ENCODE data around the gene MAPK13.
"Not testable (repeated sequence)": the region's sequence is repeated elsewhere in the genome, so short reads cannot be mapped to it uniquely, and the experiment has no call there.

Gene MAPK13

DNA sequence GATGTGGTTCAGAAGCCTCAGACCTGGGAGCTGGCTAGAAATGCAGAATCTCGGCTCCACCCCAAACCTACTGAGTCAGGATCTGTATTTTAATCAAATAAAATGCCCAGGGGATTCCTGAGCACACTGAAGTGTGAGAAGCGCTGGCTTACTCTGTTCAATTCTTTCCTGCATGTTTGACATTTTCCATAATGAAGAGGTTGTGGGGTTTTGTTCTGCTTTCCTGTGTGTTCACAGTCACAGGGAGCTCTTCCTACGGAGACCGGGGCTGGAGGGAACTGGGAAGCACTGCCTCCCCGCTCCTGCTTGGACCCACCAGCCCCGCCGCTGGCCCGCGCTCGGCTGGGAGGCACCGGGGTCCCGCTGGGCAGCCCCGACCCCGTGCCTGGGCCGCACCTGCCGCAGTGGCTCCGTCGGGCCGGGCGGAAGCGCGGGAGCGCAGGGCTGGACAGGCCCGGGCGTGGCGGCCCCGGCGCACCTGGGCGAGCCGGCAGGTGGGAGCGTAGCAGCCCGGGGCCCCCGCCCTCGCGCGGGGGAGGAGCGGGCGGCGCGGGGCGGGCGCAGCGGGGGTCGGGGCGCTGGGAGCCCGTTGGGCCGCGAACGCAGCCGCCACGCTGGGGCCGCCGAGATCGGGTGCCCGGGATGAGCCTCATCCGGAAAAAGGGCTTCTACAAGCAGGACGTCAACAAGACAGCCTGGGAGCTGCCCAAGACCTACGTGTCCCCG, at the start of gene MAPK13:
MAPK13 (plus strand) TSS at position 573 of the 726 bp plus-strand sequence; CDS start at position 643, 70 bp downstream.
- H3K4me3 ChIP-seq (ENCODE audit: low read depth in 1 of 2, low read length in 2 of 2) = peak within 1 kb of the TSS; percentile 24 to 51
- H3K27me3 ChIP-seq (ENCODE audit: low read depth, low read length) = no peaks in the 10 kb centered on the region
- peaks cover 8 to 9% of the 10 kb centered on the region in 2 donors for H3K4me1 ChIP-seq (ENCODE audit: control insufficient read depth in 1 of 2, insufficient read depth in 2 of 2, low read length in 2 of 2)
- H3K9me3 ChIP-seq (ENCODE audit: control insufficient read depth in 1 of 2, low read length in 2 of 2) = no peaks in the 10 kb centered on the region
- H3K27ac ChIP-seq (ENCODE audit: low read length) = peak within 1 kb of the TSS; percentile 84
- no peaks in the 10 kb centered on the region for H3K36me3 ChIP-seq (ENCODE audit: control insufficient read depth in 1 of 2, insufficient read depth in 2 of 2, low read length in 2 of 2)

DNA sequence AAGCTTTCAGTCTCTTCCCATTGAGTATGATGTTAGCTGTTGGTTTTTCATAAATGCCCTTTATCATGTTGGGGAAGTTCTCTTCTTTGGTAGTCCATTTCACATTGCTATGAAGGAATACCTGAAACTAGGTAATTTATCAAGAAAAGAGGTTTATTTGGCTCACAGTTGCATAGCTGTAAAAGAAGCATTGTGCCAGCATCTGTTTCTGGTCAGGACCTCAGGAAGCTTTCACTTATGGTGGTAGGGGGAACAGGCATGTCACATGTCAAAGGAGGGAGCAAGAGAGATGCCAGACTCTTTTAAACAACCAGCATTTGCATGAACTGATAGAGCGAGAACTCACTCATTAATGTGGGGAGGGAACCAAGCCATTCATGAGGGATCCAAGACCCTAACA, 48.0 kb upstream of the MAPK13 start:
- peaks cover 47 to 54% of the 10 kb centered on the region in 2 donors for H3K36me3 ChIP-seq (ENCODE audit: control insufficient read depth in 1 of 2, insufficient read depth in 2 of 2, low read length in 2 of 2)
- H3K4me1 ChIP-seq (ENCODE audit: control insufficient read depth in 1 of 2, insufficient read depth in 2 of 2, low read length in 2 of 2) = no peaks in the 10 kb centered on the region
- no peaks in the 10 kb centered on the region for H3K27me3 ChIP-seq (ENCODE audit: low read depth, low read length)
- H3K4me3 ChIP-seq (ENCODE audit: low read depth in 1 of 2, low read length in 2 of 2) = no peak overlapping the region
- peaks cover 0 to 7% of the 10 kb centered on the region in 2 donors for H3K9me3 ChIP-seq (ENCODE audit: control insufficient read depth in 1 of 2, low read length in 2 of 2)
- no peak overlapping the region for H3K27ac ChIP-seq (ENCODE audit: low read length)

- peaks cover 38 to 54% of the 10 kb centered on the region in 2 donors for H3K36me3 ChIP-seq (ENCODE audit: control insufficient read depth in 1 of 2, insufficient read depth in 2 of 2, low read length in 2 of 2)
Measured at GRCh38 chr6:36083446-36083845, 46.9 kb upstream of the MAPK13 start.

DNA sequence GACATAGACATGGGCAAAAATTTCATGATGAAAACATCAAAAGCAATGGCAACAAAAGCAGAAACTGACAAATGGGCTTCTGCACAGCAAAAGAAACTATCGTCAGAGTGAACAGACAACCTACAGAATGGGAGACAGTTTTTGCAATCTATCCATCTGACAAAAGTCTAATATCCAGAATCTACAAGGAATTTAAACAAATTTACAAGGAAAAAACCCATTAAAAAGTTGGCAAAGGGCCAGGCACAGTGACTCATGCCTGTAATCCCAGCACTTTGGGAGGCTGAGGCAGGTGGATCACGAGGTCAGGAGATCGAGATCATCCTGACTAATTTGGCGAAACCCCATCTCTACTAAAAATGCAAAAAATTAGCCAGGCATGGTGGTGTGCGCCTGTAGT, 42.1 kb upstream of the MAPK13 start:
- H3K36me3 ChIP-seq (ENCODE audit: control insufficient read depth in 1 of 2, insufficient read depth in 2 of 2, low read length in 2 of 2) = peaks cover 18 to 21% of the 10 kb centered on the region in 2 donors
- not testable (repeated sequence) for H3K27ac ChIP-seq (ENCODE audit: low read length); H3K27me3 ChIP-seq (ENCODE audit: low read depth, low read length); H3K9me3 ChIP-seq (ENCODE audit: control insufficient read depth in 1 of 2, low read length in 2 of 2); H3K4me3 ChIP-seq (ENCODE audit: low read depth in 1 of 2, low read length in 2 of 2); H3K4me1 ChIP-seq (ENCODE audit: control insufficient read depth in 1 of 2, insufficient read depth in 2 of 2, low read length in 2 of 2)

More at GRCh38 chr6:36083446-36083845, 46.9 kb upstream of the MAPK13 start:
- Histone ChIP-seq H3K27ac (ENCODE audit: low read length) (no peak overlapping the region), H3K4me3 (ENCODE audit: low read depth in 1 of 2, low read length in 2 of 2) (no peak overlapping the region), H3K27me3 (ENCODE audit: low read depth, low read length) (no peaks in the 10 kb centered on the region), H3K4me1 (ENCODE audit: control insufficient read depth in 1 of 2, insufficient read depth in 2 of 2, low read length in 2 of 2) (no peaks in the 10 kb centered on the region), H3K9me3 (ENCODE audit: control insufficient read depth in 1 of 2, low read length in 2 of 2) (peaks cover 0 to 7% of the 10 kb centered on the region in 2 donors)

DNA sequence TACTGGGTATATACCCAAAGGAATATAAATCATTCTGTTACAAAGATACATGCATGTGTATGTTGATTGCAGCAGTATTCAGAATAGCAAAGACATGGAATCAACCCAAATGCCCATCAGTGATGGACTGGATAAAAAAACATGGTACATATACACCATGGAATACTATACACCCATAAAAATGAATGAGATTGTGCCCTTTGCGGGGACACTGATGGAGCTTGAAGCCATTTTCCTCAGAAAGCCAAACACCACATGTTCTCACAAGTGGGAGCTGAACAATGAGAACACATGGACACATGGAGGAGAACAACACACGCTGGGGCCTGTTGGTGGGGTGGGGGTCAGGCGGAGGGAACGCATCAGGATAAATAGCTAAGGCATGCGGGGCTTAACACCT, 41.3 kb upstream of the MAPK13 start:
- Histone ChIP-seq H3K9me3 (ENCODE audit: control insufficient read depth in 1 of 2, low read length in 2 of 2) (no peaks in the 10 kb centered on the region), H3K4me1 (ENCODE audit: control insufficient read depth in 1 of 2, insufficient read depth in 2 of 2, low read length in 2 of 2) (no peaks in the 10 kb centered on the region), H3K27me3 (ENCODE audit: low read depth, low read length) (no peaks in the 10 kb centered on the region), H3K36me3 (ENCODE audit: control insufficient read depth in 1 of 2, insufficient read depth in 2 of 2, low read length in 2 of 2) (peaks cover 13 to 16% of the 10 kb centered on the region in 2 donors), H3K27ac (ENCODE audit: low read length) (no peak overlapping the region), H3K4me3 (ENCODE audit: low read depth in 1 of 2, low read length in 2 of 2) (no peak overlapping the region)

GRCh38 chr6:36094238-36094637, 36.1 kb upstream of the MAPK13 start:
- Histone ChIP-seq H3K4me3 (ENCODE audit: low read depth in 1 of 2, low read length in 2 of 2) (no peak overlapping the region), H3K27ac (ENCODE audit: low read length) (no peak overlapping the region), H3K9me3 (ENCODE audit: control insufficient read depth in 1 of 2, low read length in 2 of 2) (no peaks in the 10 kb centered on the region), H3K4me1 (ENCODE audit: control insufficient read depth in 1 of 2, insufficient read depth in 2 of 2, low read length in 2 of 2) (peaks cover 0 to 4% of the 10 kb centered on the region in 2 donors), H3K36me3 (ENCODE audit: control insufficient read depth in 1 of 2, insufficient read depth in 2 of 2, low read length in 2 of 2) (peaks cover 15% of the 10 kb centered on the region in 2 donors), H3K27me3 (ENCODE audit: low read depth, low read length) (no peaks in the 10 kb centered on the region)

GRCh38 chr6:36094753-36095496, 35.4 kb upstream of the MAPK13 start:
- H3K4me3 ChIP-seq (ENCODE audit: low read depth in 1 of 2, low read length in 2 of 2) = no peak overlapping the region
- peak overlapping the region; percentile 58 for H3K27ac ChIP-seq (ENCODE audit: low read length)
- H3K27me3 ChIP-seq (ENCODE audit: low read depth, low read length) = no peaks in the 10 kb centered on the region
- no peaks in the 10 kb centered on the region for H3K9me3 ChIP-seq (ENCODE audit: control insufficient read depth in 1 of 2, low read length in 2 of 2)
- H3K4me1 ChIP-seq (ENCODE audit: control insufficient read depth in 1 of 2, insufficient read depth in 2 of 2, low read length in 2 of 2) = peaks cover 0 to 4% of the 10 kb centered on the region in 2 donors
- H3K36me3 ChIP-seq (ENCODE audit: control insufficient read depth in 1 of 2, insufficient read depth in 2 of 2, low read length in 2 of 2) = peaks cover 15% of the 10 kb centered on the region in 2 donors

DNA sequence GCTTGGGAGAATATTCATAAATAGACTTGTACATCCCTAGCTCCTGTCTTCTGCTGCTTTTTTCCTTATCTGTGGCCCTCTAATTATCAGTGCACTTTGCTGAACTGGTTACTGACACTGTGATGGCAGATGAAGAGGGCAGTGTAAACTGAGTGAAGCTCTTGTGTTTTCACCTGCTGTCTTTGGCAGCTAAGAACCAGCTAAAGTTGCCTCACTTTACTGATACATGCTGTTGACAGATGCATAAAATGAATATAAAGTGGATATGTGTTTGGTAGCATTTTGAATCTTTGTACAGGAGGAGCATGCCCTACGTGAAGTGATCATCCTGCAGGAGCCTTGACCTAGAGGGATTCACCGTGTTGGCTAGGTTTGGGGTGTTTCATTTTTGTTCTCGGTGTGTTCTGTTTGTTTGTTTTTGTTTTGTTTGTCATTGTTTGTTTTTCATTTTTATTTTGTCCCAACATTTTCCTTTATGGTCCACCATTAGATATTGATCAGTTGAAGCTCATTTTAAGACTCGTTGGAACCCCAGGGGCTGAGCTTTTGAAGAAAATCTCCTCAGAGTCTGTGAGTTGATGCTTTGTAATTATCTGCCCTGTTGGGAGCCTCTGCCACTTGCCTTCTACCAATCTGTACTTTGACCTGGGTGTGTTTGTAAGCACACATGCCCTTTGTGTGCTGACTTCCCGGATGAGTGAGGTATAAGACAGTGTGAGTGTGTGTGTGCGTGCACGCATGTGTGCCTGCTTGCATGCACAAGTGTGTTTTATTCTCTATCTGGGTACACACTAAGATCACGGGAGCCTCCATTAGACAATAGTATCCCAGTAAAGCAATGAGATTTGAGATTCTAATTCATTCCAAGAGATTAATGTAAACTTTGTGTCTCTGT, 34.6 kb upstream of the MAPK13 start:
- Histone ChIP-seq H3K9me3 (ENCODE audit: control insufficient read depth in 1 of 2, low read length in 2 of 2) (no peaks in the 10 kb centered on the region), H3K27me3 (ENCODE audit: low read depth, low read length) (no peaks in the 10 kb centered on the region), H3K27ac (ENCODE audit: low read length) (peak overlapping the region; percentile 58), H3K4me1 (ENCODE audit: control insufficient read depth in 1 of 2, insufficient read depth in 2 of 2, low read length in 2 of 2) (peaks cover 0 to 4% of the 10 kb centered on the region in 2 donors), H3K4me3 (ENCODE audit: low read depth in 1 of 2, low read length in 2 of 2) (no peak overlapping the region), H3K36me3 (ENCODE audit: control insufficient read depth in 1 of 2, insufficient read depth in 2 of 2, low read length in 2 of 2) (peaks cover 15 to 20% of the 10 kb centered on the region in 2 donors)

DNA sequence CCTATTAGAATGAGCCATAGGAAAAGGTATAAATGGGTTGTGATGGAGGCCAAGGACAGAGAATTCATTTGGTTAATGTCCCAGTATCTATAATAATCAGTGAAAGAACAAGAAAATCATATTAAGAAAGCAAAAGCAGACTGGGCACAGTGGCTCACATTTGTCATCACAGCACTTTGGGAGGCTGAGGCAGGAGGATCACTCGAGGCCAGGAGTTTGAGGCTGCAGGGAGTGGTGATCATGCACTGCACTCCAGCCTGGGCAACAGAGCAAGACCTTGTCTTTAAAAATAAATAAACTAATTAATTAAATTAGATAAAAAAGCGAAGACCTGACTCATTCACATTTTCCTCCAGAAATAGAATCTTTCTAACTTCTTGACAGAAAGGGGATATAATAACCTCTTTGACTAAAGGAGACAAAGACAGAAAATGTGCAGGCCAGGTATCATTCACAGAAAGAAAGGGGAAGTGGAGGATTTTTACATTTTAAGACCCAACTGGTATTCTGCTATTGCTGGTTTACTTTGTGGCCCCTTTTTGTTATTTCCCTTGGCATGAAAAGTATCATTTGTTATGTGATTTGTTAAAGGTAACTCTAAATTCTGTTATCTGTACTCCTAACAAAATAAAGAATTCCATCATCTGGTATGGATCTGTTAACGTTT, 31.9 kb upstream of the MAPK13 start:
- H3K27ac ChIP-seq (ENCODE audit: low read length) = no peak overlapping the region
- H3K27me3 ChIP-seq (ENCODE audit: low read depth, low read length) = no peaks in the 10 kb centered on the region
- no peaks in the 10 kb centered on the region for H3K9me3 ChIP-seq (ENCODE audit: control insufficient read depth in 1 of 2, low read length in 2 of 2)
- H3K4me1 ChIP-seq (ENCODE audit: control insufficient read depth in 1 of 2, insufficient read depth in 2 of 2, low read length in 2 of 2) = peaks cover 0 to 4% of the 10 kb centered on the region in 2 donors
- peaks cover 13 to 21% of the 10 kb centered on the region in 2 donors for H3K36me3 ChIP-seq (ENCODE audit: control insufficient read depth in 1 of 2, insufficient read depth in 2 of 2, low read length in 2 of 2)
- no peak overlapping the region for H3K4me3 ChIP-seq (ENCODE audit: low read depth in 1 of 2, low read length in 2 of 2)

DNA sequence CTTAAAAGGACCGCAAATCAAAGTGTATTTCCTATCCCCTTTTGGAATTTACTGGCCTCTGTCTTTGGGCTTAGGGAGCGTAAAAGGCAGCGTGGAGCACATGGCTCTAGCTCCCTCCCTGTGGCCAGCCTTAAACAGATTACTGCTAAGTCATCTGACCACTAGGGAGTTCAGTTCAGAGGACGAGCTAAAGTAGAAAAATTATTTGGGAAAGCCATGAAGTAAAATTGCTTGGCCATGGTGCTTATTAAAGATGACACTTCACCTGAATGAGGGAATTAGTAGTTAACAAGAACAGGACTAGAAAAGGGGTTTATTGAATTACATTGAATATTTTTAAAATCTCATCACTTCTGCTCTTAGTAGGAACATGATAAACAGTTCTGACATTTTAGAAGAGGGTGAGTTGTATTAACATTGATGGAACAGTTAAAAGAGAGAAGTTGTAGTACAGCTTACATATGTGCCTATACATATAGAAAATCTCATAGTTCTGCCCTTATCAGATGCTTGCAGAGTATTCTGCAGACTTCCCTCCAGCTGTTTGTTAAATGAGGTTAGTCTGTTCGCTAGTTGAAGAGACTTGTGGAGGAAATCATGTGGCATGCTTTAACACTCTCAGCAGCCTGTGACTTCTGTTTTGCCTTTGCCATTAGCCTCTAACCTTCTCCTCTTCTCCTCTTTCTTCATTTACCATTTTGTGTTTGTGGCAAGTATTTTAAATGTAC, 31.2 kb upstream of the MAPK13 start:
- Histone ChIP-seq H3K27me3 (ENCODE audit: low read depth, low read length) (no peaks in the 10 kb centered on the region), H3K27ac (ENCODE audit: low read length) (no peak overlapping the region), H3K4me1 (ENCODE audit: control insufficient read depth in 1 of 2, insufficient read depth in 2 of 2, low read length in 2 of 2) (peaks cover 0 to 4% of the 10 kb centered on the region in 2 donors), H3K9me3 (ENCODE audit: control insufficient read depth in 1 of 2, low read length in 2 of 2) (no peaks in the 10 kb centered on the region), H3K4me3 (ENCODE audit: low read depth in 1 of 2, low read length in 2 of 2) (no peak overlapping the region), H3K36me3 (ENCODE audit: control insufficient read depth in 1 of 2, insufficient read depth in 2 of 2, low read length in 2 of 2) (peaks cover 20 to 27% of the 10 kb centered on the region in 2 donors)

All from muscle layer of duodenum (tissue), 2 donors.